ENCODE measurements around the gene TMEM91. TPM values are rescaled to one million over a fixed set of nuclear protein-coding genes. Genes with fewer than 3 reads are reported as not detected.

Gene TMEM91
- total RNA-seq, 1 experiment from 2014 or later: 1.9 TPM

GRCh38 chr19:41427647-41428480, 51.5 kb downstream of the TMEM91 start:
- no peak for DNase-seq (ENCODE audit: extremely low read depth, low read depth)

- DNase-seq (ENCODE audit: extremely low read depth, low read depth): no peak
These were observed 52.1 kb downstream of the TMEM91 start for GRCh38 chr19:41428481-41428859.

GRCh38 chr19:41430922-41431321, 54.6 kb downstream of the TMEM91 start:
- DNase-seq (ENCODE audit: extremely low read depth, low read depth): no peak

- no peak for DNase-seq (ENCODE audit: extremely low read depth, low read depth)
These were observed 55.4 kb downstream of the TMEM91 start for GRCh38 chr19:41431426-41432386.

GRCh38 chr19:41433171-41433570, 56.8 kb downstream of the TMEM91 start:
- no peak for DNase-seq (ENCODE audit: extremely low read depth, low read depth)

Other genes starting within 250 kb of the TMEM91 start
- gene CYP2S1, start 183.3 kb upstream of the TMEM91 start, total RNA-seq (2014; rRNA removed; shearing (Covaris generic)): 0.22 TPM in 1 of 2 replicates, not detected in the other
- 27.7 and 29.8 TPM in 2 replicates for gene AXL, start 157.3 kb upstream of the TMEM91 start, total RNA-seq (2014; rRNA removed; shearing (Covaris generic))
- 80.3 and 89.5 TPM in 2 replicates for gene HNRNPUL1, start 112.2 kb upstream of the TMEM91 start, total RNA-seq (2014; rRNA removed; shearing (Covaris generic))
- 7.3 and 9.1 TPM in 2 replicates for gene CCDC97, start 66.4 kb upstream of the TMEM91 start, total RNA-seq (2014; rRNA removed; shearing (Covaris generic))
- 4.8 and 9.4 TPM in 2 replicates for gene TGFB1, start 22.6 kb upstream of the TMEM91 start, total RNA-seq (2014; rRNA removed; shearing (Covaris generic))
- 3.1 and 3.9 TPM in 2 replicates for gene B9D2, start 12.4 kb upstream of the TMEM91 start, total RNA-seq (2014; rRNA removed; shearing (Covaris generic))
- 16.5 and 23.5 TPM in 2 replicates for gene EXOSC5, start 20.8 kb downstream of the TMEM91 start, total RNA-seq (2014; rRNA removed; shearing (Covaris generic))
- gene BCKDHA, start 21.3 kb downstream of the TMEM91 start, total RNA-seq (2014; rRNA removed; shearing (Covaris generic)): 32.5 and 33.6 TPM in 2 replicates
- gene B3GNT8, start 50.8 kb downstream of the TMEM91 start, total RNA-seq (2014; rRNA removed; shearing (Covaris generic)): not detected in 2 replicates
- gene DMAC2, start 63.4 kb downstream of the TMEM91 start, total RNA-seq (2014; rRNA removed; shearing (Covaris generic)): 27.5 and 30.9 TPM in 2 replicates
- not detected in 2 replicates for gene ERICH4, start 66.6 kb downstream of the TMEM91 start, total RNA-seq (2014; rRNA removed; shearing (Covaris generic))
- not detected in 2 replicates for gene CEACAM21, start 199.6 kb downstream of the TMEM91 start, total RNA-seq (2014; rRNA removed; shearing (Covaris generic))